Gastroesophageal sphincter (tissue), 4 donors: ENCODE data around the gene PXDN. TPM values are rescaled to one million over a fixed set of nuclear protein-coding genes. Genes with fewer than 3 reads are reported as not detected.

Source experiments
- ATAC-seq: fragments of 150-250 bp; one replicate; pipeline ENCODE4 v1.9.1; 2016; ENCODE audit warnings: mild to moderate bottlenecking, moderate library complexity
- H3K27ac ChIP-seq, 4 donors: fragments of 200-600 bp; sonication (generic) in 3 of 4; 1 replicate in 3 of 4; 2 replicates in 1 of 4; pipeline ENCODE4 v1.5.1; 2016 to 2019
- H3K27me3 ChIP-seq: fragments of 200-600 bp; sonication (generic); one replicate; pipeline ENCODE4 v1.5.1; 2019
- H3K36me3 ChIP-seq, 2 donors: fragments of 200-600 bp; sonication (generic); one replicate each; pipeline ENCODE4 v1.5.1; 2019; ENCODE audit warnings: control low read depth in 1 of 2
- H3K4me1 ChIP-seq, 3 donors: fragments of 200-600 bp; sonication (generic); 1 replicate in 2 of 3; 2 replicates in 1 of 3; pipeline ENCODE4 v1.5.1; 2016 to 2019; ENCODE audit warnings: control low read depth in 2 of 3
- H3K4me3 ChIP-seq, 2 donors: fragments of 200-600 bp; sonication (generic); one replicate each; pipeline ENCODE4 v1.5.1; 2019; ENCODE audit warnings: mild to moderate bottlenecking in 1 of 2, moderate library complexity in 1 of 2
- H3K9me3 ChIP-seq, 3 donors: fragments of 200-600 bp; sonication (generic); one replicate each; pipeline ENCODE4 v1.5.1; 2017 to 2019; ENCODE audit warnings: control low read depth in 2 of 3
- EP300 ChIP-seq: sonication (generic); formaldehyde crosslinking; IDR thresholded peaks from one replicate; pipeline ENCODE4 v1.6.1; 2017; ENCODE audit warnings: antibody characterized with exemption, mild to moderate bottlenecking
- POLR2A ChIP-seq, 2 donors: fragments of 450-650 bp; IDR thresholded peaks; one replicate each; pipeline ENCODE4 v1.6.1; 2017; ENCODE audit warnings: antibody characterized with exemption in 2 of 2, mild to moderate bottlenecking in 2 of 2, moderate library complexity in 1 of 2
- POLR2AphosphoS5 ChIP-seq: sonication (generic); formaldehyde crosslinking; IDR thresholded peaks from one replicate; pipeline ENCODE4 v1.6.1; 2017; ENCODE audit warnings: antibody characterized with exemption
- WGBS, 2 donors: methylation state at CpG; one replicate each; pipeline ENCODE4 v1.1.5; 2018; ENCODE audit warnings: low coverage in 1 of 2; 5-methylcytosine and 5-hydroxymethylcytosine counted together
- total RNA-seq, 4 donors: library from RNA; depleted of rRNA; stranded (reverse); fragments of >200 nt; gene quantifications; one replicate each; pipeline ENCODE4 v1.1.0, GENCODE V29; 2016
- TF ChIP-seq, protein P1 (sequence below), 4 experiments: fragments of 200-600 bp in 2 of 4; fragments of 450-650 bp in 2 of 4; sonication (generic) in 1 of 4; IDR thresholded peaks; one replicate each; pipeline ENCODE4 v1.5.1; 2017 to 2019; ENCODE audit warnings: antibody characterized with exemption in 4 of 4, mild to moderate bottlenecking in 2 of 4, moderate library complexity in 2 of 4

Gene PXDN
- total RNA-seq, 4 donors from 2014 or later = 19.9 to 95.9 (median 60.9) TPM

GRCh38 chr2:1636791-1637415, 107.4 kb downstream of the PXDN start:
- Histone ChIP-seq H3K4me3 (no peak overlapping the region), H3K9me3 (no peaks in the 10 kb centered on the region), H3K4me1 (peaks cover 0 to 11% (median under 1%) of the 10 kb centered on the region in 3 donors), H3K27ac (no peak overlapping the region), H3K27me3 (no peaks in the 10 kb centered on the region), H3K36me3 (peaks cover 0 to 83% of the 10 kb centered on the region in 2 donors)
- TF ChIP-seq EP300 (no peak), POLR2A (IDR thresholded peaks at IDR 0.05) (no peak), POLR2AphosphoS5 (no peak)
- TF ChIP-seq, protein P1, sequence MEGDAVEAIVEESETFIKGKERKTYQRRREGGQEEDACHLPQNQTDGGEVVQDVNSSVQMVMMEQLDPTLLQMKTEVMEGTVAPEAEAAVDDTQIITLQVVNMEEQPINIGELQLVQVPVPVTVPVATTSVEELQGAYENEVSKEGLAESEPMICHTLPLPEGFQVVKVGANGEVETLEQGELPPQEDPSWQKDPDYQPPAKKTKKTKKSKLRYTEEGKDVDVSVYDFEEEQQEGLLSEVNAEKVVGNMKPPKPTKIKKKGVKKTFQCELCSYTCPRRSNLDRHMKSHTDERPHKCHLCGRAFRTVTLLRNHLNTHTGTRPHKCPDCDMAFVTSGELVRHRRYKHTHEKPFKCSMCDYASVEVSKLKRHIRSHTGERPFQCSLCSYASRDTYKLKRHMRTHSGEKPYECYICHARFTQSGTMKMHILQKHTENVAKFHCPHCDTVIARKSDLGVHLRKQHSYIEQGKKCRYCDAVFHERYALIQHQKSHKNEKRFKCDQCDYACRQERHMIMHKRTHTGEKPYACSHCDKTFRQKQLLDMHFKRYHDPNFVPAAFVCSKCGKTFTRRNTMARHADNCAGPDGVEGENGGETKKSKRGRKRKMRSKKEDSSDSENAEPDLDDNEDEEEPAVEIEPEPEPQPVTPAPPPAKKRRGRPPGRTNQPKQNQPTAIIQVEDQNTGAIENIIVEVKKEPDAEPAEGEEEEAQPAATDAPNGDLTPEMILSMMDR (IDR thresholded peaks at IDR 0.05) = no peak
- 70 to 78% methylated on average over 7 to 9 of the region's 13 CpGs for WGBS, 2 donors
- ATAC-seq = no peak

DNA sequence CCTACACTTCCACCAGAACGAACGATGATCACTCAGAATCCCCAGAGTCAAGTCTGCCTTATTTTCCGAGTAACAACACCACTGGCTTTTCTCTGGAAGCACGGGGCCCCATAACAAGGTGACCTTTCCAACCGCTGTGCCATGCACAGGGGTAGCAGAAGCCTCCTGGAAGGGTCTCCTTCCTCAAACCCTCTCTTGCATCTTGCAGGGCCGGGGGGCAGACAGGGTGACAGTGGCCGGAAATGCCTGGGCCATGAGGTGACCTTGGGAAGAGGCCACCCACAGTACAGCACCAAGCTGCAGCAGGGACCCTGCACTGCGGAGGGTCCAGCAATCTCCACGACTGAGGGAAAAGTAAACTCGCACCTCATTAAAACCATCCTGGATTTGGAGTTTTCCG, 108.5 kb downstream of the PXDN start:
- TF ChIP-seq POLR2AphosphoS5 = no peak
- TF ChIP-seq POLR2A (IDR thresholded peaks at IDR 0.05) = no peak
- TF ChIP-seq, protein P1 (IDR thresholded peaks at IDR 0.05) = no peak
- 92 to 100% methylated on average over 2 to 7 of the region's 11 CpGs for WGBS, 2 donors
- Histone ChIP-seq H3K27ac (no peak overlapping the region), H3K36me3 (peaks cover 0 to 91% of the 10 kb centered on the region in 2 donors), H3K4me1 (no peaks in the 10 kb centered on the region), H3K4me3 (no peak overlapping the region), H3K9me3 (no peaks in the 10 kb centered on the region), H3K27me3 (no peaks in the 10 kb centered on the region)
- ATAC-seq = no peak

DNA sequence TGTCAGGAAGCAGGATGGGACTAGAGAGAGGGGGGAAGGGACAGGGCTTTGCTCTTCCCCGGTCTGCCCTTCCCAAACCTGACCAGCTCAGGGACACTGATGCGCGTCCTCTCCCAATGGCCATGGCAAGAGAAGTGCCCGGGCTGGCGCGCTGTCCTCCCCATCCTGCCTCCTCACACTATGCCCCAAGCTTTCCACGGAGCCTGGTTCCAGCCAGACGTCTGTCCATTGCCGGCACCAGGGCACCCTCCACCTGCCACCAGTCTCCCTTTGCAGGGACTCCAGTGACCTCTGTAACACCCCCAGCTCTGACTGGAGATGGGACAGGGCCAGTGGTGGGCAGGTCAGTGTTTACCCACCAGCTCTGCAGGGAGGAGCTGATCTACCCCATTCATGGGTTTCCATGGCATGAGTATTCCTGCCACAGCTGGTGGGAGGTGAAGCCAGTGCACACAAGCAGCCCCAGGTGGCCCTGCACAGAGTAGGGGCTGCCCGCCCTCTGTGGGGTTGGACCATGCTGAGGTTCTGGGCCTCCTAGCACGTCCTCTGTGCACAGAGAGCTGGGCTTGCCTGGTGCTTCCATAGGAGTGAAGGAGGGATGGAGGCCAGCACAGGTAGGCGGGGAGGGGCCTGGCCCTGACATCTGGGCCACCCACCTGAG, 109.5 kb downstream of the PXDN start:
- no peak for ATAC-seq

GRCh38 chr2:1633936-1634587, 110.3 kb downstream of the PXDN start:
- Histone ChIP-seq H3K4me1 (peaks cover 0 to 4% (median 0%) of the 10 kb centered on the region in 3 donors), H3K4me3 (no peak overlapping the region), H3K9me3 (peaks cover 0 to 10% (median 0%) of the 10 kb centered on the region in 3 donors), H3K27me3 (no peaks in the 10 kb centered on the region), H3K36me3 (peaks cover 0 to 83% of the 10 kb centered on the region in 2 donors), H3K27ac (no peak overlapping the region)
- no peak for TF ChIP-seq POLR2AphosphoS5
- no peak for TF ChIP-seq POLR2A (IDR thresholded peaks at IDR 0.05)
- TF ChIP-seq, protein P1 (IDR thresholded peaks at IDR 0.05) = no peak
- 97% methylated on average over 4 of the region's 18 CpGs; no CpG with 5 or more reads in 1 of the 2 donors for WGBS, 2 donors
- ATAC-seq = no peak

More for the DNA sequence above, 109.5 kb downstream of the PXDN start:
- TF ChIP-seq, protein P1 (IDR thresholded peaks at IDR 0.05) = no peak
- TF ChIP-seq EP300 = no peak
- WGBS, 2 donors = no CpG with 5 or more reads among the region's 12 CpGs
- Histone ChIP-seq H3K4me3 (no peak overlapping the region), H3K36me3 (peaks cover 0 to 88% of the 10 kb centered on the region in 2 donors), H3K27ac (no peak overlapping the region), H3K27me3 (no peaks in the 10 kb centered on the region), H3K4me1 (no peaks in the 10 kb centered on the region), H3K9me3 (peaks cover 0 to 2% (median 0%) of the 10 kb centered on the region in 3 donors)
